Activated CD4-positive, alpha-beta T cell treated with anti-CD3 and anti-CD28 coated beads for 48 hours (primary cell): ENCODE measurements around the gene CEACAM3.
A peak's percentile ranks its signal among the peaks of the same experiment; 100 is the strongest.
"Not testable (repeated sequence)": the region's sequence is repeated elsewhere in the genome, so short reads cannot be mapped to it uniquely, and the experiment has no call there.

Experiments used
- DNase-seq: peaks from one replicate; pipeline ENCODE4 v3.0.0-alpha.2; 2020

Gene CEACAM3

DNA sequence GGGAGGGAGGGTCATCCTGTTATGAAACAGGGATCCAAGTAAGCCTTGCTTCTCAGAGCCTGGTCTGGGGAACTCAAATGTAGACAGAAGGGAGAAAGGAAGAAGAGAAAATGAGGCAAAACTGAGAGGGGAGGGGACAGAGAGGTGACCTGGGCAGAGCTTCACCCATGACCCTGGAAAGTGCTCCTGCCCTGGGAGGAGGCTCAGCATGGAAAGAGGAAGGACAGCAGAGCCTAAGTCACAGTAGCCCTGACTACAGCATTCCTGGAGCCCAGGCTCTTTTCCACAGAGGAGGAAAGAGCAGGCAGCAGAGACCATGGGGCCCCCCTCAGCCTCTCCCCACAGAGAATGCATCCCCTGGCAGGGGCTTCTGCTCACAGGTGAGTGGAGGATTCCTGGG is at the start of gene CEACAM3:
TSS of gene CEACAM3 (plus strand) at position 226 of the 400 bp plus-strand sequence. CDS start at position 317, 91 bp downstream.
- DNase-seq: no peak

DNA sequence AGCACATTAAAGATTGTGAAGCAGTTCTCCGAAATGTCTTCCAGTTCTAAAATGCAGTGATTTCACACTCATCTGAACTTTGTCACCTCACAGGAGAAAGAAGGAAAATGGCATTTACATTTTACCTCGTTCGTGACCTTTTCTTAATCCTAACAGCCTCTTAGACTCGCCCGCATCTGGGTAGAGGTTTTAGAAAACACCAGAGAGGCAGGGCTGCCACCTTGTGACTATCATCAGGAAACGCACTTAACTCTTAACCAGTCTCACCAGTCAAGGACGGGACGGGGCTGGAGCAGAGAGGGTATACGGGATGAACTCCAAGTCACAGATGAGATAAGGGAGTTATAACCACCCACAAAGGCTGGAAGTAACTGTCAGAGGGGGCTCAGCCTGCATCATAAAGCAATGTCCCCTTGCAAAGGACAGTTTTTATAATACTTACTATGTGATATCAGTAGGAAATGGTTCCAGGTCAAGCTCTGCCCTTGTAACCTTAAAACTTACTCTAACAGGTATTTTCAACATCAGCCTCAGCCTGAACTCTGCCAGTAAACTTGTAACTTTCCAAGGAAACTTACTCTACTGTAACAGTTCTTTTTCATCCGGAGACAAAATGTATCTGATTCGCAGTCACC is 49.7 kb upstream of the CEACAM3 start:
- DNase-seq: peak; percentile 64

DNA sequence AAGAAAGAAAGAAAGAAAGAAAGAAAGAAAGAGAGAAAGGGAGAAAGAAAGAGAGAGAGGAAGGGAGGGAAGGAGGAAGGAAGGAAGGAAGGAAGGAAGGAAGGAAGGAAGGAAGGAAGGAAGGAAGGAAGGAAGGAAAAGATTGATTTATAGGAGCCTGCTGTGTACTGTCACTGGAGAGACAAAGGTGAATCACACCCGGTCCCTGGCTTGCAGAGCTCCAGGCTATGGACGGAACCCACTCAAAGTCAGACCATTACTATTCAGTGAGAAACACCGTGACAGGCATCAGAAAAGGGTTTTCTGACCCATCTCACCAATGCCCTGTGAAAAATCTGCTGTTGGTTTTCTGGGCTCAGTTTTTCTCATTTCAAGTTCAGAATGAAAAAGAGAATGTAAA is 48.4 kb upstream of the CEACAM3 start:
- DNase-seq: no peak

DNA sequence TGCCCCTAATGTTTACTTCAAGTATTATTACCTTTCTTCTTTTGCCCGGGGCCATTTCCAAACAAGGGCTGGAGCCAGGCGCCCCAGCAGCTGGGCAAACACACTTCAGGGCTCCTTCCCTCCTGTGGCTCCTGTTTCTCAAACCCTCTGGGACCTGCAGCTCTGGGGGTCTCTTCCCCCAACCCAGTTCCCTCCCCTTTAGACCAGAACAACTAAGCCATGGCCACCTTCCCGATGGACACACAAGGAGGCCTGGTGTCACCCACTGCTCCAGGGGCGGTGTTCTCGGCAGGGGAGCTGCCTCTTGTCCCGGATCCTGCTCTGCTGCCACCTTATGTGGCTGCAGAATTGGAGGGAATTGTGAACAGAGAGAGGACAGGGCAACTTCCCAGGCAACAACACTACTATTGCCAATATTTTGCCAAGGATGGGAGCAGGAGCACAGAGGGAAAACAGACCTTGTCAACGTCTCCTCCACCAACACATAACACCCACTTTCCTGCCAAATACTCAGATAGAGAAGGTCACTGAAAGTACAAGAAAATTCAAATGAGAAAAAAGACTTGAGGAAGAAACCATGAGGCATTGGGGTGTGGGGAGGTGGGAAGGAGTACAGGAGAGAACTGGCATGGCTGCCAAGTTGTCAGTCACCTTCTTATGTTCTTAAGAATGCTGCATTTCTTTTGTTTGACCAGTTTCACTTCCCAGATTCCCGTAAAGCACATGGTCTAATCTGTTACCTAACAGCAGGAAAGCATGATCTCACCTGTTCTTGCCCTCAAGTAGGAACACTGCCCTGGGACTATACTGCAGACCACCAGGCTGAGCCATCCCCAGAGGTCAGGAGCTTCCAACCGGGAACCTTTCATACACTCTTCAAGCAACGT is 45.9 kb upstream of the CEACAM3 start:
- not testable (repeated sequence) for DNase-seq

DNA sequence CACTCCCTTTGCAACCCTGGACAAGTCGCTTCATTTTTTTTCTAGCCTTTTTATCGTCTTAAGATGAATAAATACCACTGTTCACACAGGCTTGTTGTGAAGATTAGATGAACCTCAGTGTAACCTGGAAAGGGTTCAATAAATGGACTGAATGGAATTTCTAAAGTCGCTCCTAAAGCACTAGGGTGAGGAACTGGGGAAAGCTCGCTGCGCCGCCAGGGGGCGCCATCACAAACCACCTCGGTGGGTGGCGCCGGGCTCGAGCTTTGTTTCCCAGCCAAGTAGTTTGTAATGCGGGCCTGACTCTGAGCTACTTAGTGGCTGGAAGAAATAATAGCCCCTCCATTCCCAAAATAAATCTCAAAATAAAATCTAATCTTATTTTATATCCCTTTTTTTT is 43.2 kb upstream of the CEACAM3 start:
- DNase-seq: peak; percentile 86

DNA sequence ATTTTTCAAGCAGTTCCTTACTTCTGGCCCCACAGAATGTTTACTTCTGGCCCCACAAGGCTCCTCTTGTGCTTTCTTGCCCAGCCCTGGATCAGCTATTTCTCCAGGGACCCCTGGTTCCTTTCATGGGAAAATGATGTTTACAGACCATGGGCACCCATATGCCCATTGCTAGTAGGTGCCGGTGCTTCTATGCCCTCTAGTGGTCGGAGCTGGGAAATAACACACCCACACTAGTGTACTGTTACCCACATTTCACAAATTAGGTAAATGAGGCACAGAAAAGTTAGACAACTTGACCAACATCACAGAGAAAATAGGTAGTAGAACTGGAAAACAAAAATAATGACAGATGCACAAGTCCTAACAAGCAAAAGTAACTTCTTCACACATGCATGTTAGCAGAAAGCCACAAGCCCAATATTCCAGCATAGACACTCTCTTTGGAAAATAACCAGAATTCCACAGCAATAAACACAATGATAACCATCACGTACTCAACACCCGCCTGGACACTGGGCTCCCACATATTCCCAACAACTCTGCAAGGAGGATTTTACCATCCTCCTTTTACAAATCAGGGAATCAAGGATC is 42.4 kb upstream of the CEACAM3 start:
- DNase-seq: peak; percentile 83

DNA sequence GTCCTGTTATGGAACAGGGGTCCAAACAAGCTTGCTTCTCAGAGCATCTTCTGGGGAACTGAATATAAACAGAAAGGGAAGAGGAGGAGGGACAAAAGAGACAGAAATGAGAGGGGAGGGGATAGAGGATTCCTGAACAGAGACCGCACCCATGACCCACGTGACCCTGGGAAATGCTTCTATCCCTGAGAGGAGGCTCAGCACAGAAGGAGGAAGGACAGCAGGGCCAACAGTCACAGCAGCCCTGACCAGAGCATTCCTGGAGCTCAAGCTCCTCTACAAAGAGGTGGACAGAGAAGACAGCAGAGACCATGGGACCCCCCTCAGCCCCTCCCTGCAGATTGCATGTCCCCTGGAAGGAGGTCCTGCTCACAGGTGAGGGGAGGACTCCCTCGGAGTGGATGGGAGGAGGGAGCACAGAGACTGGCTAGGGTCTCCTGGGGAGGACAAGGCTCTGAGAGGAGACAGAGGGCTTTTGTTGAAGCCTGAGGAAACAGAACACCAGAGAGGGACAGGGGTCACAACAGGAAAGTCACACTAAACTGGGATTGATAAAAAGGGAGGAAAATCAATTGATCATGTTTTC is 41.0 kb upstream of the CEACAM3 start, which contains the start of gene CEACAM6:
TSS of gene CEACAM6 (plus strand) at position 203 of the 586 bp plus-strand sequence. CDS start at position 312, 109 bp downstream.
- DNase-seq: no peak

DNA sequence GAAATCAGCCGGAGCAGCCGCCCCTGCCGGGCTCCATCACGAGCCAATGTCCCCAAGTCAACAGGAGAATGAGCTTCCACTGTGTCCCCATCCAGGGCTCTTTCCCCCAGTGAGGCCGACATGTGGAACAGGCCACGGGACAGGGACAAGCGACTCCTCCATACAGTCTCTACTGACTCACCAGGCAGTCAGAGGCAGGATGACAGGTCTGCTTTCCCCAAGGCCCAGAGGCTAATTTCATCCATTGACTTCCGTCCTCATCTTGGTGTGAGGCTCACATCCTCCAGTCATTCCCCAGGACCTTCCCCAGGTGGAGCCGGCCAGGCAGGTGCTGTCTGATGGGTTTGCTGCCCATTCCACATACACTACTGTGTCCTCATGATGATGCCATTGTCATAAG is 37.5 kb upstream of the CEACAM3 start:
- DNase-seq: no peak

DNA sequence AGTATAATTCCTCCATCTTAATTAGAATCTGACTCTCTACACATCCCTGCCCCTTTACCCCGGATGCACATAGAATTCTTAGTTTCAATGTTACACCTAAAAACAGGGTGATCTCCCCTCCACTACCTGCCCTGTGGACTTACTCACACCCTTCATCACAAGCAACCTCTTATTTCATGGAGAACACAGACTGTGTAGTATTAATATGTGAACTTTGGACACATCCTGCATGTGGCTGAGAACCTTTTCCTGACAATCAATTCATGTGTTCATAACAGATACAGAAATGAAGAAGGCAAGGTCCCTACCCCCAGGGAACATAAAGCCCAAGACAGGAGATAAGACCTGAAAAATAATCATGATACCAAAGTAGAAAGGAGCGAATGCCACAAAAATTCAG is 29.3 kb upstream of the CEACAM3 start:
- no peak for DNase-seq

DNA sequence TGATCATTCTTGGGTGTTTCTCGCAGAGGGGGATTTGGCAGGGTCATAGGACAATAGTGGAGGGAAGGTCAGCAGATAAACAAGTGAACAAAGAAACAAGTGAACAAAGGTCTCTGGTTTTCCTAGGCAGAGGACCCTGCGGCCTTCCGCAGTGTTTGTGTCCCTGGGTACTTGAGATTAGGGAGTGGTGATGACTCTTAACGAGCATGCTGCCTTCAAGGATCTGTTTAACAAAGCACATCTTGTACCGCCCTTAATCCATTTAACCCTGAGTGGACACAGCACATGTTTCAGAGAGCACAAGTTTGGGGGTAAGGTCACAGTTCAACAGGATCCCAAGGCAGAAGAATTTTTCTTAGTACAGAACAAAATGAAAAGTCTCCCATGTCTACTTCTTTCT is 28.3 kb upstream of the CEACAM3 start:
- DNase-seq: not testable (repeated sequence)

DNA sequence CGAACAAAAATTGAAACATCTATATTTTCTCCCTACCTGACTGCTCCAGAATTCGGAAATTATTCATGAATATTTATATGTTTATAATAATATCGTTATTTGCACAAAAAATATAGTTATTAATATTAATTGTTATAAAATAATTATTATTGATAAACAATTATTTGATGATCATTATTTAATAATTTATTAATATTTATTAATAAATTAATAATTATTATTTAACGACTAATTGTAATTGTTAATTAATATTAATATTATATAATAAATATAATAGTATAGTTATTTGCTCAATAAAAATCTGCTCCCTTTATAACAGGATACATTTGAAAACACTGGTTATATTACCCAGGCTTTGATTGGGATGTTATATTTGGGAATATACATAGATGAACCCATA is 26.8 kb upstream of the CEACAM3 start:
- no peak for DNase-seq

DNA sequence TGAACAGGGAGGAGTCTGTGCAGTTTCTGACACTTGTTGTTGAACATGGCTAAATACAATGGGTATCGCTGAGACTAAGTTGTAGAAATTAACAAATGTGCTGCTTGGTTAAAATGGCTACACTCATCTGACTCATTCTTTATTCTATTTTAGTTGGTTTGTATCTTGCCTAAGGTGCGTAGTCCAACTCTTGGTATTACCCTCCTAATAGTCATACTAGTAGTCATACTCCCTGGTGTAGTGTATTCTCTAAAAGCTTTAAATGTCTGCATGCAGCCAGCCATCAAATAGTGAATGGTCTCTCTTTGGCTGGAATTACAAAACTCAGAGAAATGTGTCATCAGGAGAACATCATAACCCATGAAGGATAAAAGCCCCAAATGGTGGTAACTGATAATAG is 25.0 kb upstream of the CEACAM3 start:
- no peak for DNase-seq

DNA sequence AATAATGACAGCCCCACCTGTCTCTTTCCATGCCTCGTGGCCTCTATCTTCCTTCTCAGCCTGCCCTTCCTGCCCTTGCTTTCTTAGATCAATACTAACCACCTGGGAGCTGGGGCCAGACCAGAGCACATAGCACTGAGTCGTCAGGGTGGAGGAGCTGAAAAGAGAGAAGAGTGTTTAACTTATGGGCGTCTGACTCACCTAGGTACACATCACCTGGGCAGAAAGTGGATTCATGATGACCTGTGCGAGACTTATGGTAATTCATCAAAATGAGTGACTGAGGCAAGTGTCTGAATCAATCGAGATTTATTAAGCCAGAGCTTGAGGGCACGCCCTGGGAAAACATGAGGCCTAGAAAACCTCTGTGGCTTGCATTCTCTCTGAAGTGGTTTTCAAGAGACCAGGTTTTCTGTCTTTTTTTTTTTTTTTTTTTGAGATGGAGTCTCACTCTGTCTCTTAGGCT is 21.8 kb upstream of the CEACAM3 start:
- peak; percentile 67 for DNase-seq

DNA sequence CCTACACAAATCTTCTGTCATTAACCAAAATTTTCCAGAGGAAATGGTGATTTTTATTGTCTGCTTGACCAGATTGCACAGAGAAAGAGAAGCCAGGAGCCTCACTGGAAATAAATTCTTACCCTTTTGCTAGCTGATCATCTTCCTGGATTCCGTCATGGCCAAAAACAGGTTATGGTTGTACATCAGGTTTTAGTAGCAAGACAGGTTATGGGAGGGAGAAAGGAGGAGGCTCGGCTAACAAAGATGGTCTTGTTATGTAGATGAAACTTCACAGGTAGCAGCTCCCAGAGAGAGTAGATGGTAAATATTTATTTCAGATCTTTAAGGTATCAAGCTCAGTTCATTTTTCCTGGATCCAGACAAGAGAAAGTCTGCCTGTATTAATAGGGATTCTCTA is 19.7 kb upstream of the CEACAM3 start:
- no peak for DNase-seq

DNA sequence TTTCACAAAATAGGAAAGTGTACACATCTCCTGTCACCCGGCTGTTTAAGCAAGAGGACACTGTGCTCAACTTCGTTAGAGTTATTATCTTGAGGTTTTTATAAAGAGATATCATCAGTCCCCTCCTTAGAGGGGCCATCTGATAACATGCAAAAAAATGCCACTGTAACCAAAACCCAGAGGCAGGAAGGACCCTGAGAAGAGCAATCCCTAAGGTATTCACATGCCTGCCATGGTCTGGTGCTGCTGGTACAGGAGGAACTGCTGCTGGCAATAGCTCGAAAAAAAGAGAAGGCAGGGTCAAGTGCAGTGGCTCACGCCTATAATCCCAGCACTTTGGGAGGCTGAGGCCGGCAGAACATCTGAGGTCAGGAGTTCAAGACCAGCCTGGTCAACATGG is 12.8 kb upstream of the CEACAM3 start:
- DNase-seq: no peak

DNA sequence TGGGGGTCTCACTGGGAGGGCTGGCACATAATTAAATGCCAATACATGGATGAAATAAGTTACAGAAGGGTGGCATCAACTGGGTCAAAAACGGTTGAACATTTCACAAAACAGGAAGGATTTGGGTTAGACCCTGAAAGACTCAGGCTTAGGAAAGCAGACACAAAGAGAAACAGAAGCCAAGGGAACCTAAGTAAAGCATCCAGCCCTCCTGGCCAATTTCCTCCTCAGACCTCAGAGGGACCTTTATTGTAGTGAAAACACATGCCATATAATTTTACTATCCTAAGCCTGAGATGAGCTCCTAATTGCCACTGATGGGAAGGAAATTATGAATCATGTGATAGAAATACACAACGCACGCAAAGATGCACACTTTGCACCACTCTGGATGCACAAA is 12.1 kb upstream of the CEACAM3 start:
- no peak for DNase-seq

DNA sequence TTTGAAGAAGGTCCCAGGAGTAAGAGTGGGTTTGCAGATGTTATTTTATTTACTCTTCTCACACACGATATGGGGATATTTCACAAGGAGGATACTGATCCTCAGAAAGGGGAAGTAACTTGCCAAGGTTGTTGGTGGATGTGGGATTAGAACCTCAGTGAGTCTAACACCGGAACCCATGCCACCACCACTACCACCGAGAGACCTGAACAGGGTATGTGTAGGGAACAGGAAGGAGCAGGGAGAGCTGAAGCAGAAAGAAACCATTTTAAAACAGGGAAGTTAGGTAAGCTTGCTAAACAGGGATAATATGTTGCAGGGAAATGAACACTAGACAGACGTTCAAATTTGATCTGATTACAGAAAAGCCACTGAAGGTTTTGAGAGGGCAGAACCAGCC is 11.6 kb upstream of the CEACAM3 start:
- DNase-seq: no peak

DNA sequence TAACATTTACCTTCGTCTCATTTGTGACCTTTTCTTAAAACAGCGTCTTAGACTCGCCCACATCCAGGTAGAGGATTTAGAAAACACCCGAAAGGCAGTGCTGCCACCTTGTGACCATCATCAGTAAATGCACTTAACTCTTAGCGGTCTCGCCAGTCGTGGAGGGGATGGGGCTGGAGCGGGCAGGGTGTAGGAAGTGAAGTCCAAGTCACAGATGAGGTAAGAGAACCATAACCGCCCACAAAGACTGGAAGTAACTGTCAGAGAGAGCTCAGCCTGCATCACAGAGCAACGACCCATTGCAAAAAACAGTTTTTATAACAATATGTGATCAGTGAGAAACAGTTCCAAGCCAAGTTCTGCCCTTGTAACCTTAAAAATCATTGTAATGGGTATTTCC is 10.7 kb upstream of the CEACAM3 start:
- DNase-seq: peak; percentile 79

DNA sequence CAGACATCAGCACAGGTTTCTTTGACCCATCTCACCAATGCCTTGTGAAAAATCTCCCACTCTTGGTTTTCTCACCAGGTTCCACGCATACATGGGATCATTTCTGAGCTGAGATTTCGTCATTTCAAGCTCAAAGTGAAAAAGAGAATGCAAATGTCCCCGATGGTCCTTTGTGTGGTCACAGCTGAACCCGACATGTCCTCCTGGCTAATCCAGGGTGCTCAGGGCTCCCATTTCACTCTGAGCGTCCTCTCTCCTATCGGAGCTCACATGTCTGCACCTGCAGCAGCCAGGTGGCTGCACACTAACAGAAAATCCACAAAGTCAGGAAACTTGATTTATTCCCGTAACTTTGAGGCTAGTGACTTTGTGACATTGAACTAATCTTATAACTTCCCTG is 9.3 kb upstream of the CEACAM3 start:
- no peak for DNase-seq

DNA sequence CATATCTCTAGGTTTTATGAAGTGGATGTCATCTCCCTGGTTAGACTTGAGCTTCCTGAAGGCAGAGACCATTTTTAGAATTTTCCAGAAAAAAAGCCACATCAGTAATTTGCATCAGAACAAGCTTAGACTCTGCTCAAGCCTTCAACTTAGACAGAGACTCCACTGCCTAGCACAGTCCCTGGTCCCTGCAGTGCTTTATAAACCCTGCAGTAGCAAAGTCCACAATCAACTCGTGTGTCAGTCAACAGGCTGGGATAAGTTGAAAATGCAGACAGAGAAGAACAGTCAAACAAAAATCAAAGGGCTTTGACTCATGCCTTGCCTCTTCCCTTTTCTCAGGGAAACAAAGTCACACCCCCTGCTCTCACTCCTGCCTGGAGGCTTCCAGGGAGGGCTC is 7.9 kb upstream of the CEACAM3 start:
- not testable (repeated sequence) for DNase-seq

DNA sequence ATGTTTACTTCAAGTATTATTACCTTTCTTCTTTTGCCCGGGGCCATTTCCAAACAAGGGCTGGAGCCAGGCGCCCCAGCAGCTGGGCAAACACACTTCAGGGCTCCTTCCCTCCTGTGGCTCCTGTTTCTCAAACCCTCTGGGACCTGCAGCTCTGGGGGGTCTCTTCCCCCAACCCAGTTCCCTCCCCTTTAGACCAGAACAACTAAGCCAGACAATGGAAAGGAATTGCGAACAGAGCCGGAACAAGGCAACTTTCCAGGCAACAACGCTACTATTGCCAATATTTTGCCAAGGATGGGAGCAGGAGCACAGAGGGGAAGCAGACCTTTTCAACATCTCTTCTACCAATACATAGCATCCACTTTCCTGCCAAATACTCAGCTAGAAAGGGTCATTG is 7.3 kb upstream of the CEACAM3 start:
- DNase-seq: not testable (repeated sequence)

DNA sequence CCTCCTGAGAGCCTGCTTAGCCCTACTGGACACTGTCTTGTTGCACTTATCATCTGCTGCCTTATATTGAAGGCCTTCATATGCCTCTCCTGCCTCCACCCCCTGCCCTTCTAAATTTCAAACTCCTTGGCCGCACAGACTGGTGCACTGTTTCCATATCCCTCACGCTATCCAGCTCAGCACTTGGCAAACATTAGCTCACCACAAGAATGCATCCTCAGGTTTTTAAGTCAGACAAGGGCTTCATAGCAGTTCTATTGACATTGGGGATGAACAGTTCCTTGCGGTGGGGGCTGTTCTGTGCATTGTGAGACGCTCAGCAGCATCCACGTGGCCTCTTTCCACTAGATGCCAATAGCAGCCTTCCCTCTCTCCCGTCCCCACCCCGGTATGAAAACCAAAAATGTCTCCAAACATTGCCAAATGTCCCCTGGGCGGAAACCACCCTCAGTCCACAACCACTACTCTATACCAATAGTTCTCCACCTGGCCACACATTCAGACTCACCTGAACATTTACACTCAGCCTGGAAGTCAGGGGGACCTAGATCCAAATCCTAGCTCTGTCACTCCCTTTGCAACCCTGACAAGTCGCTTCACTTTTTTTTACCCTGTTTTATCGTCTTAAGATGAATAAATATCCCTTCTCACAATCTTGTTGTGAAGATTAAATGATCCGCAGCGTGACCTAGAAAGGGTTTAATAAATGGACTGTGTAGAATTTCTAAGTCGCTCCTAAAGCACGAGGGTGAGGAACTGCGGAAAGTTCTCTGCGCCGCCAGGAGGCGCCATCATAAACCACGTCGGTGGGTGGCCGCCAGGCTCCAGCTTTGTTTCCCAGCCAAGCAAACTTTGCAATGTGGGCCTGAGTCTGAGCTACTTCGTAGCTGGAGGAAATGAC is 3.6 kb upstream of the CEACAM3 start:
- DNase-seq: peak; percentile 76
